GM19023 (cell line): ENCODE measurements around the gene ZBED6.

Experiments
- ATAC-seq: cut with Tn5 transposase; IDR thresholded peaks from one replicate; pipeline ENCODE4 v1.9.1; 2021; ENCODE audit warnings: mild to moderate bottlenecking, moderate library complexity; ENCODE audit not compliant: unreplicated experiment

The ZBED6 gene

GRCh38 chr1:203835476-203835875 is 40.1 kb downstream of the ZBED6 start:
- ATAC-seq, result no peak

GRCh38 chr1:203839081-203839480 is 43.7 kb downstream of the ZBED6 start:
- no peak for ATAC-seq

GRCh38 chr1:203840208-203840808 is 44.9 kb downstream of the ZBED6 start:
- ATAC-seq, result no peak

DNA sequence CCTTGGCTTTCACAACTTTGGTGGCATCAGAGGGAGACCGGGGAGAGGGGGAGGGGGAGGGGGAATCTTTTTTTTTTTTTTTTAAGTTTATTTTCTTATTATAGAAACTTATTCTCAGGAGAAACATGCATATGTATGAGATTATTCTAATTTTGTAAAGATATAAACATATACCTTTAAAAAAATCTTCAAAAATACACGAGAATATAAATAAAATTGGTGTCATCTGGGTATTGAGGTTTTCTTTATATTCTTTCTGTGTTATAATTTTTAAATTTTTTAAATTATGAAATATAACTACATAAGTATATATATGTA is 47.1 kb downstream of the ZBED6 start:
- no peak for ATAC-seq

GRCh38 chr1:203843435-203843834 is 48.0 kb downstream of the ZBED6 start:
- no peak for ATAC-seq
